ENCODE data around the gene KLHL22.
"Not testable (repeated sequence)": the region's sequence is repeated elsewhere in the genome, so short reads cannot be mapped to it uniquely, and the experiment has no call there.

KLHL22 gene

GRCh38 chr22:20472629-20473442 is 22.8 kb downstream of the KLHL22 start:
- TF ChIP-seq CTCF (IDR thresholded peaks at IDR 0.05; ENCODE audit: low read depth, low read length): no peak
- no peak overlapping the region for H3K4me3 ChIP-seq (replicated peaks in 1 of 2; ENCODE audit: low read depth in 2 of 2, low read length in 2 of 2)
- DNase-seq (ENCODE audit: low read depth in 2 of 2): no peak

- no peak for DNase-seq (ENCODE audit: low read depth in 2 of 2)
- no peak for TF ChIP-seq CTCF (IDR thresholded peaks at IDR 0.05; ENCODE audit: low read depth, low read length)
- H3K4me3 ChIP-seq (replicated peaks in 1 of 2; ENCODE audit: low read depth in 2 of 2, low read length in 2 of 2): no peak overlapping the region
Measured at GRCh38 chr22:20471126-20471833, 24.3 kb downstream of the KLHL22 start.

- not testable (repeated sequence) for DNase-seq (ENCODE audit: low read depth in 2 of 2); H3K4me3 ChIP-seq (replicated peaks in 1 of 2; ENCODE audit: low read depth in 2 of 2, low read length in 2 of 2)
Measured at GRCh38 chr22:20470525-20470924, 25.1 kb downstream of the KLHL22 start.

- no peak for TF ChIP-seq CTCF (IDR thresholded peaks at IDR 0.05; ENCODE audit: low read depth, low read length)
- H3K4me3 ChIP-seq (replicated peaks in 1 of 2; ENCODE audit: low read depth in 2 of 2, low read length in 2 of 2): no peak overlapping the region
- no peak for DNase-seq (ENCODE audit: low read depth in 2 of 2)
Measured at GRCh38 chr22:20469110-20469868, 26.3 kb downstream of the KLHL22 start.

- DNase-seq (ENCODE audit: low read depth in 2 of 2): no peak
- TF ChIP-seq CTCF (IDR thresholded peaks at IDR 0.05; ENCODE audit: low read depth, low read length): no peak
- no peak overlapping the region for H3K4me3 ChIP-seq (replicated peaks in 1 of 2; ENCODE audit: low read depth in 2 of 2, low read length in 2 of 2)
Measured at GRCh38 chr22:20466659-20467379, 28.8 kb downstream of the KLHL22 start.

- no peak for TF ChIP-seq CTCF (IDR thresholded peaks at IDR 0.05; ENCODE audit: low read depth, low read length)
- no peak overlapping the region for H3K4me3 ChIP-seq (replicated peaks in 1 of 2; ENCODE audit: low read depth in 2 of 2, low read length in 2 of 2)
- DNase-seq (ENCODE audit: low read depth in 2 of 2): no peak
Measured at GRCh38 chr22:20465759-20466077, 29.9 kb downstream of the KLHL22 start.
